ENCODE measurements around the gene CACNA1D. TPM values are rescaled to one million over a fixed set of nuclear protein-coding genes. Genes with fewer than 3 reads are reported as not detected.

Gene CACNA1D
- polyA plus RNA-seq, 1 donor (not counting 4 experiments of a cell fraction or from before 2014, with no cell fraction given), result 0.20 TPM

GRCh38 chr3:53822331-53822741 lies 327.9 kb downstream of the CACNA1D start:
- no peaks in the 10 kb centered on the region for H3K4me1 ChIP-seq (ENCODE audit: control insufficient read depth, extremely low read depth, insufficient read depth, low read length)
- H3K9ac ChIP-seq (ENCODE audit: control insufficient read depth, extremely low read depth, insufficient read depth, low read length), result no peak overlapping the region
- H3K4me2 ChIP-seq (ENCODE audit: control insufficient read depth, extremely low read depth, insufficient read depth, low read depth, low read length), result no peak overlapping the region
- no peak overlapping the region for H2AFZ ChIP-seq (ENCODE audit: control insufficient read depth, low read length)
- H3K9me1 ChIP-seq (ENCODE audit: control insufficient read depth, extremely low read depth, insufficient read depth, low read length), result no peaks in the 10 kb centered on the region
- H3K4me3 ChIP-seq (ENCODE audit: control insufficient read depth in 2 of 3, extremely low read depth in 1 of 3, insufficient read depth in 2 of 3, low read depth in 1 of 3, low read length in 3 of 3), result no peak overlapping the region
- no peaks in the 10 kb centered on the region for H3K79me2 ChIP-seq (ENCODE audit: control insufficient read depth, insufficient read depth, low read length)
- no peak overlapping the region for H3K27ac ChIP-seq (ENCODE audit: control insufficient read depth, insufficient read depth, low read length)
- H3K27me3 ChIP-seq (ENCODE audit: control insufficient read depth, extremely low read depth, insufficient read depth, low read length), result no peaks in the 10 kb centered on the region
- DNase-seq (ENCODE audit: low read depth, low spot score), result no peak
- no peak for FAIRE-seq
- no peaks in the 10 kb centered on the region for H3K36me3 ChIP-seq (ENCODE audit: control insufficient read depth in 2 of 2, extremely low read depth in 1 of 2, insufficient read depth in 2 of 2, low read length in 2 of 2)
- no peaks in the 10 kb centered on the region for H4K20me1 ChIP-seq (ENCODE audit: control insufficient read depth, extremely low read depth, insufficient read depth, low read length)
- H3K9me3 ChIP-seq (ENCODE audit: control insufficient read depth, low read depth, low read length), result no peaks in the 10 kb centered on the region
- dilution Hi-C loops (cut with MboI; ENCODE audit: extremely low pct_ligation_motif_present, low sequenced_read_pairs), result no loop called here
- TF ChIP-seq CTCF (optimal IDR thresholded peaks at IDR 0.05 in 1 of 3, IDR thresholded peaks at IDR 0.05 in 1 of 3, conservative IDR thresholded peaks at IDR 0.05 in 1 of 3; ENCODE audit: extremely low read depth in 1 of 3, insufficient read depth in 2 of 3, low read length in 3 of 3) (no peak), EZH2 (IDR thresholded peaks at IDR 0.05; ENCODE audit: low read length) (no peak)

- H3K4me1 ChIP-seq (ENCODE audit: control insufficient read depth, extremely low read depth, insufficient read depth, low read length), result no peaks in the 10 kb centered on the region
- no peaks in the 10 kb centered on the region for H4K20me1 ChIP-seq (ENCODE audit: control insufficient read depth, extremely low read depth, insufficient read depth, low read length)
- no peak overlapping the region for H3K27ac ChIP-seq (ENCODE audit: control insufficient read depth, insufficient read depth, low read length)
- DNase-seq (ENCODE audit: low read depth, low spot score) (no peak), FAIRE-seq (no peak)
- no peaks in the 10 kb centered on the region for H3K79me2 ChIP-seq (ENCODE audit: control insufficient read depth, insufficient read depth, low read length)
- no peak overlapping the region for H3K4me3 ChIP-seq (ENCODE audit: control insufficient read depth in 2 of 3, extremely low read depth in 1 of 3, insufficient read depth in 2 of 3, low read depth in 1 of 3, low read length in 3 of 3)
- no peaks in the 10 kb centered on the region for H3K9me1 ChIP-seq (ENCODE audit: control insufficient read depth, extremely low read depth, insufficient read depth, low read length)
- dilution Hi-C loops (cut with MboI; ENCODE audit: extremely low pct_ligation_motif_present, low sequenced_read_pairs), result no loop called here
- TF ChIP-seq CTCF (optimal IDR thresholded peaks at IDR 0.05 in 1 of 3, IDR thresholded peaks at IDR 0.05 in 1 of 3, conservative IDR thresholded peaks at IDR 0.05 in 1 of 3; ENCODE audit: extremely low read depth in 1 of 3, insufficient read depth in 2 of 3, low read length in 3 of 3) (no peak), EZH2 (IDR thresholded peaks at IDR 0.05; ENCODE audit: low read length) (no peak)
- H3K9me3 ChIP-seq (ENCODE audit: control insufficient read depth, low read depth, low read length), result no peaks in the 10 kb centered on the region
- no peak overlapping the region for H3K4me2 ChIP-seq (ENCODE audit: control insufficient read depth, extremely low read depth, insufficient read depth, low read depth, low read length)
- no peak overlapping the region for H2AFZ ChIP-seq (ENCODE audit: control insufficient read depth, low read length)
- H3K9ac ChIP-seq (ENCODE audit: control insufficient read depth, extremely low read depth, insufficient read depth, low read length), result no peak overlapping the region
- no peaks in the 10 kb centered on the region for H3K27me3 ChIP-seq (ENCODE audit: control insufficient read depth, extremely low read depth, insufficient read depth, low read length)
- H3K36me3 ChIP-seq (ENCODE audit: control insufficient read depth in 2 of 2, extremely low read depth in 1 of 2, insufficient read depth in 2 of 2, low read length in 2 of 2), result no peaks in the 10 kb centered on the region
These were observed 328.9 kb downstream of the CACNA1D start for GRCh38 chr3:53823026-53823955.
